GM10266 (cell line): Measurements from ENCODE around the gene PECR.

Experiments used
- DNase-seq: peaks from one replicate; pipeline ENCODE4 v3.0.0; 2012; ENCODE audit errors: extremely low spot score
- TF ChIP-seq, protein P1 (sequence below): IDR thresholded peaks from 2 replicates; pipeline ENCODE4 v1.5.1; 2012; ENCODE audit warnings: mild to moderate bottlenecking, low read depth; ENCODE audit not compliant: control insufficient read depth, insufficient read depth; ENCODE audit errors: missing control alignments

PECR gene

DNA sequence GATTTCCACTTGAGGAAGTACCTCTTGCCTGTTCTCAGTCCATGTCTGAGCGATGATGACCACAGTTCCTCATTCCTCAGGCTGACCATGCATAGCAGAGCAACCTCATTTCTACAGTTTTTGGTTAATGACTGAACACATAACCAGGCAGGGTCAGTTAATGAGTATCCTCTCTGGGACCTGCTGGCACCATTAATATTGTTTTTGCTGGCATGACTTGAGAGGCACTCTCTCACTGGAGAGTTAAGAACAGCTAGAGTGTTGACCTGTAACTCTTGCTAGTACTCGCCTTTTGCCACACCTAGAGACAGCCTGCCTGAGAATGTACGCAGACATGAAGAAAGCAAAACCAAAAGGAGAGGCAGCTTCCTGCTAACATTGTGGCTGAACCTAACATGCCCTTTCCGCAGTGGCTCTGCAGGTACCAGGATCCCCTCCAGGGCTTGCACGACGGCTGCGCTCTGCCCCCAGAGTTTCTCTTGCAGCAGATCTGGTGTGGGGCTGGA is 23.9 kb downstream of the PECR start:
- peak; percentile 64 for DNase-seq
- TF ChIP-seq, protein P1, sequence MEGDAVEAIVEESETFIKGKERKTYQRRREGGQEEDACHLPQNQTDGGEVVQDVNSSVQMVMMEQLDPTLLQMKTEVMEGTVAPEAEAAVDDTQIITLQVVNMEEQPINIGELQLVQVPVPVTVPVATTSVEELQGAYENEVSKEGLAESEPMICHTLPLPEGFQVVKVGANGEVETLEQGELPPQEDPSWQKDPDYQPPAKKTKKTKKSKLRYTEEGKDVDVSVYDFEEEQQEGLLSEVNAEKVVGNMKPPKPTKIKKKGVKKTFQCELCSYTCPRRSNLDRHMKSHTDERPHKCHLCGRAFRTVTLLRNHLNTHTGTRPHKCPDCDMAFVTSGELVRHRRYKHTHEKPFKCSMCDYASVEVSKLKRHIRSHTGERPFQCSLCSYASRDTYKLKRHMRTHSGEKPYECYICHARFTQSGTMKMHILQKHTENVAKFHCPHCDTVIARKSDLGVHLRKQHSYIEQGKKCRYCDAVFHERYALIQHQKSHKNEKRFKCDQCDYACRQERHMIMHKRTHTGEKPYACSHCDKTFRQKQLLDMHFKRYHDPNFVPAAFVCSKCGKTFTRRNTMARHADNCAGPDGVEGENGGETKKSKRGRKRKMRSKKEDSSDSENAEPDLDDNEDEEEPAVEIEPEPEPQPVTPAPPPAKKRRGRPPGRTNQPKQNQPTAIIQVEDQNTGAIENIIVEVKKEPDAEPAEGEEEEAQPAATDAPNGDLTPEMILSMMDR: no peak

DNA sequence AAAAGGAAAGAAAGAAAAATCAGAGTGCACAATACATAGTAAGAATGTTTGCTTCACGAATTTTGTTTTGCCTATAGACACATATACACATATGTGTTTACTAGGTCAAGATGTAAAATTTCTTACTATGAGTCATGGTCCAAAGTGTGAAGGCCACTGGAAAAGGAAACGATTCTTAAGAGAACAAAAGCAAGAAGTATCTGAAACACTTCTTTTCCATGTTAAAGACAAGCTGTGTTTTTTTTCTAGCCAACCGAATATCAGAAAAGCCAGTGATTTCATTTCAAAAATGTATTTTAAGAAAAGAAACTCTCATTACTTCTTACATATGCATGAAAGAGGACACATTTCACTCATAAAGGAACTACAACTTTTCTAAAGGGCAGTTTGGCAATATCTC is 24.9 kb downstream of the PECR start:
- TF ChIP-seq, protein P1: no peak
- peak; percentile 20 for DNase-seq

DNA sequence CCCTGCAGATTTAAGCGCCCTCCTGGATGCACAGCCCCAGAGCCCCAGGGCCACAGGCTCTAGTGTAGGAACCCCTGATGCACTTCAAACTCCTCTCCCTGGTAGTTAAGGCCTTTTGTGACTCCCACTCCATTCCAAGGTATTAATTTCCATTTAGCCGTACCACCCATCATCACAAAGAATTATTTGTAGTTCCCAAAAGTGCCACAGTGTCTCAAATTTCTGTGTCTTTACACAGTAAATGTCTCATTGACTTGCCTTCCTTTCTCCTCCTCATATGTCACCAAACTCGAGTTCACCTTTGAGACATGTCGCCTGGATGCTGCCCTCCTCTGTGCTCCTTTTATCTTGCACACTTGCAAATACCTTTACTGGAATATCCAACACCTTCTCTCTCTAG is 25.9 kb downstream of the PECR start:
- TF ChIP-seq, protein P1: no peak
- DNase-seq: no peak

DNA sequence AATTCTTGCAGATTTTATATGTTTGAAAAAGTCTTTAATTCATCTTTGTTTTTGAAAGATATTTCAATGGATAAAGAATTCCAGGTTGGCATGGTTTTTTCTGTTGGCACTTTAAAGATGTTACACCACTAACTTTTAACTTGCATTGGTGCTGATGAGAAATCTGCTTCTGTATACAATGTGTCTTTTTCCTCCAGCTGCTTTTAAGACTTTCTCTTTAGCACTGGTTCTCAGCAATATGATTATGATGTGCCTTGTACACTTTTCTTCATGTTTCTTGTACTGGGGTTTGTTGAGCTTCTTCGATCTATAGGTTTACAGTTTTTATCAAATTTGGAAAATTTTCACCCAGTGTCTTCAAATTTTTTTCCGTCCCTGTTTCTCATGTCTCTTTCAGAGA is 29.2 kb downstream of the PECR start:
- DNase-seq: no peak
- TF ChIP-seq, protein P1: no peak

DNA sequence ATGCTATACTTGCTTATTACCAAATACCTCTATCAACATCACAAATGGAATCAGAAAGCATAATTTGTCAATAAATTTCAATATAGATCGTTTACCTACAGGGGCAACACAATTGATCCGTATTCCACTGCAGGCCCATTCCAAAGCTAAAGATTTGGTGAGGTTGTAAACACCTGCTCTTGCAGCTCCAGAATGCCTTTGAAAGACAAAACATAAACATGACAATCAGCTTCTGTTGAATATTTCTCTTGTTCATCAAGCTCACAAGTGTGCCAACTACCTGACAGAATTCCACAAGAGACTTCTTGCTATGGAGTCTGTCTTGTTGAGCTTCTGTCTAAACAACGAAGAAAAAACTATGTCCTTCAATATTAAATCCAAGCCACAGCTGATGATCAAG is 30.3 kb downstream of the PECR start:
- no peak for DNase-seq
- TF ChIP-seq, protein P1: no peak

DNA sequence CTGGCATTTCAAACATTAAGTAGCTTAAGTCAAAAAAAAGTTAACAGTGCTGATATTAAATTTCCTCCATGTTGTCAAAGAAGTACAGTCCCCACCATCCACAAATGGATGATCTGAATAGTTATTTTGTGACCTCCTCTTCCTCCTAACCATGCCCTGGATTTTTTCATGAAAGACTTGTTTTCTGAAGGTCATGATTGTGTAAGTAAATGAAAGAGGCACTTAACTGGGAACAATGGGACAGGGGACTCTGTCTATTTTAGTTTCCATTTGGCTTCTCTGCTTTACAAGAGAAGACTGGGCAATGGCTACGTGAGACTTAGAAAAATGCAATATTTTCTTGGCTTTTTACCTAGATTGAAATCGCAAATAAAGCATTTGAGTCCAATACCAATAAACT is 32.2 kb downstream of the PECR start:
- TF ChIP-seq, protein P1: no peak
- no peak for DNase-seq

DNA sequence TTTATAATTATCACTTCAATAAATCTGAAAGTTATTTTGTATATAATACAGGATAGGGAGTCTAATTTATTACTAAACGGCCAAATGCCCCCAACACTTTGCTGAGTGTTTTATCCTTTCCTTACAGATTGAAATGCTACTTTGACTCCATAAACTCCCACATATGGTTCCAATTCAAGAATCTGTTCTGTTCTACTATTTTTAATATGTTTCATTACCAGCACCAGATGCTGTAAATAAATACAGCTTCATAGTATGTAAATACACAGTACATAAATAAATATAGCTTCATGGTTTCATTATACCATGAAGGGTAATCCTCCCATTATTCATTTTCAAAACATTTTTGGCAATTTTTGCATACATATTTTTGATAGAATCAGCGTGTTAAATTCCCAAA is 34.2 kb downstream of the PECR start:
- TF ChIP-seq, protein P1: no peak

More for the DNA sequence above, 34.2 kb downstream of the PECR start:
- DNase-seq: no peak
